GM19395 (cell line): ENCODE results near the gene MYO3B.
"Not testable (repeated sequence)": the region's sequence is repeated elsewhere in the genome, so short reads cannot be mapped to it uniquely, and the experiment has no call there.

ENCODE experiments used
- ATAC-seq: cut with Tn5 transposase; IDR thresholded peaks from one replicate; pipeline ENCODE4 v1.9.1; 2021; ENCODE audit warnings: mild to moderate bottlenecking, moderate library complexity; ENCODE audit not compliant: unreplicated experiment

The MYO3B gene

DNA sequence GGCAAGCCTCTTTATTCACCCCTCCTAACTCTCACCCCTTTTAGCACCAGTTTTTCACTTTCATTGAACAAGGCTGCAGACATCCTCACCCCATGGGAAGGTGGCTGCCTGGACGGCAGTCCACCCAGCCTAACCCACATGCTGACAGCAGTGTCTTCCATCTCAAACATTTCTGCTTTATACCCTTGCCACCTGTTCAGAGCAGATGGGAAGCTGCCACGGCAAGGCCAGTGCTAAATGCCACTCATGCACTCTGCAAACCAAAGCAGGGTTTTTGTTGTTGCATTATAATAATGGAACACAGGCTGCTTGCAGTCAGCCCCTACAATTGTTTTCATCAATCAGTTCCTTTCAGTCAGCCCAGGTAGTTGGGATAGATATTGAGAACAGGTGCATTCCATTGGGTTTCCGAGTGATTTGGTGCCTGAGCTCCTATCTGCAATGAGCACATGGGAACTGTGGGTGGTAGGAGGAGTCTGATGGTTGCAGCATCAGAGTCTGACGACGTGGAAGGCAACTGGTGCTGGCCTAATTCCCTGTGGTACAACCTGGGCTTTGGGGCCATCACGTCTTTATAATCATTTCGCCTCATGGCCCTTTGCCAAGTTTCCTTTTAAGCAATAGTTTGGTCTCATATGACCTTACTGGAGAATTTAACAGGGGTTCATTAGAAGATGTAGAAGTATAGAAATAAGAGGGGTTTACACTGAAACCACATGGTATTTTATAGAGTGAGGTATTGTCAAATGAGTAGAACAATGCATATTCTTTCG lies 284.7 kb downstream of the MYO3B start:
- ATAC-seq: no peak

DNA sequence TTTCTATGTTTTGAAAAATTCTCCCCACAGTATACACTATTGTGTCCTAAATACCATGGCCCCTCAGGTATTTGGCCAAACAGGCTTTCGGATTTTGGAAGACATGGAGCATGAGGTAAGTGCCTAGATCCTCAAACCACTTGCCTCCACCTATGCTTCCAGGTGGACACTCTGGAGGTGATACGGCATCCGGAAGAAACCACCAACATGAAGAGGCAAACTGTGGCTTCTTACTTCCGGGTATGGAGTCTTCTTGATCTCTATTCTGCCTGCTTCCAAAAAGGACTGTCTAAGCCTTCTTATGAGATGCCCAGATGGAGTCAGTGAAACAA lies 285.2 kb downstream of the MYO3B start:
- ATAC-seq: no peak

GRCh38 chr2:170464268-170464667 lies 286.3 kb downstream of the MYO3B start:
- ATAC-seq: no peak

GRCh38 chr2:170465241-170465640 lies 287.3 kb downstream of the MYO3B start:
- no peak for ATAC-seq

DNA sequence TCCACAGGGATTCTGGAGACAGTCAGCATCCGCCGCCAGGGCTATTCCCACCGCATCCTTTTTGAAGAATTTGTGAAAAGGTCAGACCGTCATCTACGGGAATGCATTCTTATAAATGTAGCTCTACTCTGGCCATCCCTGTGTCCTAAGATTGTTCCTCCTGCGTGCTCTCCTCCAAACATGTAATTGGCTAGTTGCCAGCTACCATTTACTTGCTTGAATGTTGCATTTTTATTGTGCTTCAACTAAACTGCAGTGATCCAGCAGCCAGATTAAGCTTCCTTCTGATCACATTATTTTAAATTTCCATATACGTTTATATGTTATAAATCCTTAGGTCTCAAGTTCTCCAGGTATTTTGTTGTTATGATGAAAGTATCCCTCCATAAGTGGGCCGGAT lies 288.7 kb downstream of the MYO3B start:
- ATAC-seq: no peak

- no peak for ATAC-seq
These were observed 289.8 kb downstream of the MYO3B start for GRCh38 chr2:170467568-170468422.

DNA sequence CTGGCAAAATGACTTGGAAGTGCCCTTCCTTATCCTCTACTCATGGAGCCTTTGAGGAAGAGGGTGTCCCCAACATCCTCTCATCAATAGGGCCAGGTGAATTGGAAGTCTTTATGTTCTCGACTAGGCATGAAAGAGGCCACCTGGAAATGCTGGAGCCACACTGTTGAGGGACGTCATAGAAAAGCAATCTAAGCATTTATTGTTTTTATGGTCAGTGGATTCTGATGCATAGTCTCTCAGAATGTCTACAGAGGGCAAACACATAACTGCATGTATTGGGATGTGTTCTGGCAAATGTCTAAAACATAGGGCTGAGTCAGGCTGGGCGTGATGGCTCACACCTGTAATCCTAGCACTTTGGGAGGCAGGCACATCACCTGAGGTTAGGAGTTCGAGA lies 290.6 kb downstream of the MYO3B start:
- ATAC-seq: no peak

DNA sequence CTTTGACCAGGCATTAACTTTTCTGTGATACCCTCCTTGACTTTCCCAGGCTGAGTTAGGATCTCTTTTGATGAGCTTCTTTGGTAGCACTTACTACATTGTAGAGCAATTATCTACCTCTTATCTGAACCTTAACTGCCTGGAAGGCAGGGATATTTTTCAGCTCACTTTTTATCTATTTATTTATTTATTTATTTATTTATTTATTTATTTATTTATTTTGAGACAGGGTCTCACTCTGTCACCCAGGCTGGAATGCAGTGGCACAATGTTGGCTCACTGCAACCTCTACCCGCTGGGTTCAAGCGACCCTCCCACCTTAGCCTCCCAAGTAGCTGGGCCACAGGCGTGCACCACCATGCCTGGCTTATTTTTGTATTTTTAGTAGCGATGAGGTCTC lies 294.6 kb downstream of the MYO3B start:
- not testable (repeated sequence) for ATAC-seq

DNA sequence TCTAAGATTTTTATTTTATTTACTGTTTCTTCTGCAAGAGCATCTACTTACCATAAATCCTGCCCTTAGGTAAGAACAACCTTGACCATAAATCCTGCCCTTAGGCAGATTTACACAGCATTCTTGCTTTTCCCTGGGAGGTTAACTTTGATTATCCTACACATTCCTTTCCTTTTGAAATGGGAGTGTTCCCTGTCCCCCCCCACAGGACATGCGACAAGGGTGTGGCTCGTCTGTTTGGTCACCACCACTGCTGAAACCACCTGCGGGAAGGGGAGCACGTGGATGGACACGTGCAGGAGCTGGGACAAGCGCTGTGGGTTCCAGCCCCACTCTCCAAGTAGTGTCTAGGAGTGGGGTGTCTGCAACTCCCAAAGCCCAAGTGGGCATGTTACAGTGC lies 297.9 kb downstream of the MYO3B start:
- no peak for ATAC-seq

GRCh38 chr2:170477630-170478029 lies 299.7 kb downstream of the MYO3B start:
- ATAC-seq: no peak

GRCh38 chr2:170481201-170481600 lies 303.3 kb downstream of the MYO3B start:
- no peak for ATAC-seq

DNA sequence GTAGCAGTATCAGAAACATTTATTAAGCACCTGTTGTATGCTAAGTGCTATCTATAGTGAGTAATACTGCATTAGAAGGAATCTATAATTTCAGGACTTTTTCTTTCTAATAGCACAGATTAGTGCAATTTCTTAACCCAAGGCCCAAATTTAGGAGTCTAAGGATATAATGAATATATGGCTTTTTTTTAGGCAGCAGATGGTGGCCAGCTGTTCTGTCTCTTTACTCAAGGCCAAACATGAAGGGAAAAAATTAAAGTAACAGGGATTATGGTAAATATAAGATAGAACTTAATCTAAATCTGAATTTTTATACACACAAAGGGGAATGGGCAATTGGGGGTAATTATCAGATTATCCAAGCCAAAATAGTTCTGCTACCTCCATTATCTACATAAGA lies 306.6 kb downstream of the MYO3B start:
- ATAC-seq: no peak

DNA sequence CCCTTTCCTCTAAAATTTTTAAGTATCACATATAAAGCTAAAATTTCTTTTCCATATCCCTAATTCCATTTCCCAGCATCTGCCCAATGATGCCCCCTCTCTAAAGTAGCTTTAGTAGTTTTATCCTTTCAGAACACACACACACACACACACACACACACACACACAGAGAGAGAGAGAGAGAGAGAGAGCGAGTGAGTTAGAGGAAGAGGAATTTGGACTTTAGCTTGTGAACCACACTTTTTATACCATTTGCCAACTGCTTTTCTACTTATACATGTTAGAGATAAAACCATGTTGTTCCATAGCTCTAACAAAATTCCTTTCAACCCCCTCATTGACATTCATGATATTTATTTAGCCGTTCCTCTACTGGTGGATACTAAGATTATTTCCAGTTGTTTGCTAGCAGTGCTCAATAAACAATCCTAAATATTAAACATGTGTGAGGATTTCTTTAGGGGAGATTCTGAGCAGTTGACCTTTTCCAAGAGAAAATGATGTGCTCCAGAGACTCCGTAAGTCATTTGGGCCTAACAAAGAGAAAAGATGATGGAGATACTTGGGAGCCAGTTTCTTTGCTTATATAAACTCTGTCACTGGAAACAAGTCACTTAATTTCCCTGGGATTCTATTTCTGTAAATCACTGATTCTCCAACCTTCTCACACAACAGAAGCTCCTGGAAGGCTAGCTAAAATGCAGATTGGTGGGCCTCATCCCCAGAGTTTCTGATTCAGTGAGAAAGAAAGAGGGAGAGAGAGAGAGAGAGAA lies 307.5 kb downstream of the MYO3B start:
- no peak for ATAC-seq

DNA sequence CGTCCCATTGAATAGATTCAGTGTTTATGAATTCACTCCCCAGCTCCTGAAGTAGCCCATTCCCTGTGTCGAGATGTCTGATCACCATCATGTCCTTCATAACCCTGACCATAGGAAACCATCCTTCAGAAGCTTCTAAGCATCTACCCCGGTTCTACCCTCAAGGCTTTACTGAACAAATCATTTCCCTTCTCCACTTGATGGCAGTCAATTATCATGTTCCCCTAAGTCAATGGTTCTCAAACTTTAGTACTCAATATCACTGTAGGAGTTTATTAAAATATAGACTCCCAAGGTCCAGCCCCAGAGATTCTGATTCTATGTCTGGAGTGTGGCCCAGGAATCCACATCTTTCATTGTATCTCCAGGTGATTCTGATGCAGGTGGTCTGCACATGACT lies 308.8 kb downstream of the MYO3B start:
- no peak for ATAC-seq

DNA sequence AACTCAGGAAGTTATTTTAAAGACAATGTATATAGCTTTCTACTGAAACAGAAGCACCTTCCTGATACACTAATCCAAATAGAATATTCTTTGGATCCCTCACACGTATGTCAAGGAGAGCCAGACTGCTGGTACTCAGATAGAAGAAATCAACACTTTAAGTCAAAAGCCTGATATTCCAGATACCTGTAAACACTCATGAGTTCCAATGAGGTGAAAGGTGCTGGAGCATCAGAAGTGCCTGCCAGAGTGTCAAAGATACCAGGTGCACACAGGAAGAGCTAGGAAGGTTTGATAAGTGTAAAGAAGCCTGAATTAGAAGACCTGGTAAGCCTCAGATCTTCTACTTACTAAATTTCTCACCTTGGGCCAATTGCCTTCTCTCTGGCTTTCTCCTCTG lies 310.9 kb downstream of the MYO3B start:
- no peak for ATAC-seq

GRCh38 chr2:170492010-170492409 lies 314.1 kb downstream of the MYO3B start:
- no peak for ATAC-seq

DNA sequence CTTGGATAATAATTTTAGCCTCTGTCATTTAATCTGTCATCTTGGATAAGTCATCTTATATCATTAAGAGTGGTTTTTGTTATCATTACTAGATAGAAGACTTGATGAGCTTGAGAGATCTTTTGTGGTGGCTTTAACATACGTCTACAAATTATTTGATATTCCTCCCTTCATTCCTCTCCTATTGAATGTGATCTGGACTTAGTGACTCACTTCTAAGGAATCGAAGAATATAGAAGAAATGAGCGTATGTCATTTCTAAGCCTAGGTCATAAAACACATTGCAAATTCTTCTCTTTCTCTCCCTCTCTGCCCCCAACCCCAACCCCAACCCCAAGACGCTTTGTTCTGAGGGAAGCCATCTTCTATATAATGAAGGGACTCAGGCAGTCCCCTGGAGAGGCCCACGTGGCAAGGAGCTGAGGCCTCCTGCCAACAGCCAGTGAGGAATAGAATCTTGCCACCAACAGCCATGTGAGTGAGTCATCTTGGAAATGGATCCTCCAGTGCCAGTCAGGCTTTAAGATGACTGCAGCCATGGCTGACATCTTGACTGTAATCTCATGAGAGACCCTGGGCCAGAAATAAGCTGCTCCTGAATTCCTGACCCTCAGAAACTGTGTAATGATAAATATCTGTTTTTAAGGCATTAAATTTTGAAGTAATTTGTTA lies 315.6 kb downstream of the MYO3B start:
- ATAC-seq: no peak

DNA sequence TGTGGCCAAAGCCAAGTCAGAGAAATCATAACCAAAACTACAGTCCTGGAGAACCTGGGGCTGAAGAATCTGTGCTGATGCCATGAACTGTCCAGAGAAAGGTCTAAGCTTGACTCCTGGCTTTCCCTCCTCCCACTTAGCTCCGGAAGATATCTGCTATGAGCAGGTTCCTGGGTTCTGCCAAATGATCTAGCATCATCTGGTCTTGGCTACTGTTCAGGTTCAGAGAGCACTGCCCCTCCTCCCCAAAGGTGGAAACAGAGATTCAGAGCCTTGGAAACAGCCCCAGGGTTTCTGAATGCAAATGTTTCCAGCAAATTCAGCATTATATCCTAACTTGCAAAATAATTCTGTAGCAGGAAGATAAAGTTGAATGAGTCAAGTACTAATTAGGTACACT lies 317.9 kb downstream of the MYO3B start:
- no peak for ATAC-seq

DNA sequence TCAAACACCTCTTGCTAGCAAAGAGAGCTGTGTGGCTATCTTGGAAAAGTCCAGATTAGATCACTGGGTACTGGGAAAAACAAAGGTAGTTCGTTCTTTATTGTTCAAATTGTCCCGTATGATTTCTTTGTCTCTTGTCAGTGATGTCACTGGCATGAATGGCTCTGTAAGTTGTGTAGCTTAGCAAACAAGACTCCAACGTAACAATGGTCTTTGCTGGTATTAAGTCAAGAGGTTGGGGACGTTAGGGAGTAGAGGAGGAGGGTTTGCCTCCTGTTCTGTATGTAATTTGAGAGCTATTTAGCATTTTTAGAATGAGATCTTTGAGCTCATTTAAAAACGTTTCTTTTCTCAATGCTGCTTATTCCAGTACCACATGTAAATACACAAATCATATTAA lies 320.7 kb downstream of the MYO3B start:
- ATAC-seq: no peak

DNA sequence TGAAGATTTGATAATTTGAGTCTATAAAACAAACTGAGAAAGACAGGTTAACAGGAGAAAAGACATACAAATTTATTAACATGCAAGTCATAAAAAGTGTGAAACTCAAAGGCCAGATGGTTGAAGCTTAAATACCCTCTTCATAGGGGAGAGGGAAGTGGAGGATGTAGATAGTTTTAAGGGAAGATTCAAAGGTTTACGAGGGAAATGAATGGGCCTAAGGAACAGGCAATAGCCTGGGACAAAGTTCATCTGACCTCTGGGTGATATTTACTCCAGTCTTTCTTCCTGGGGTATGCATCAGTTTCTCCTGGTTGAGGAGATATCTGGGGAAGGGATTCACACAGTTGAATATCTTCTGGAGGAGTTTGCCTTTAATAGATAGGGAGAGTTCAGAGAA lies 322.2 kb downstream of the MYO3B start:
- ATAC-seq: no peak

DNA sequence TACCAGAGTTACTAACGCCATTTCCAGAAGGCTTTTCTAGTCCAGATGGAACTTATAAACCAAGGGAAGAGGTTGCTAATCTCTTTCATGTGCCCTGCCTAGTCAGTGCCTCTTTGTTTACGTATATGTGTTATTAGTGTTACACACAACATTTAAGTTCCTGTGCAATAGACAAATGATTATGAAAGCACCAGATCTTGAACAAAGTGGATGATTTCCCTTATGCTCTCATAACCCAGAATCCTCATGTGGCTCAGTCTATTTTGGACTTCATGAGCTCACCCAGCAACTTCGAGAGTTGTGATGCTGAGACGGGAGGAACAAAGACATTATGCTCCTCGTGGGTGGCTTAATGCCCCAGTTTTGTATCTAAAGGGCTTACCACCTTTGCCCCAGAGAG lies 322.8 kb downstream of the MYO3B start:
- ATAC-seq: no peak
